Measurements from ENCODE around the gene SHD. TPM values are rescaled to one million over a fixed set of nuclear protein-coding genes. Genes with fewer than 3 reads are reported as not detected.

The SHD gene
- total RNA-seq, 1 experiment from 2014 or later: 2.0 TPM

DNA sequence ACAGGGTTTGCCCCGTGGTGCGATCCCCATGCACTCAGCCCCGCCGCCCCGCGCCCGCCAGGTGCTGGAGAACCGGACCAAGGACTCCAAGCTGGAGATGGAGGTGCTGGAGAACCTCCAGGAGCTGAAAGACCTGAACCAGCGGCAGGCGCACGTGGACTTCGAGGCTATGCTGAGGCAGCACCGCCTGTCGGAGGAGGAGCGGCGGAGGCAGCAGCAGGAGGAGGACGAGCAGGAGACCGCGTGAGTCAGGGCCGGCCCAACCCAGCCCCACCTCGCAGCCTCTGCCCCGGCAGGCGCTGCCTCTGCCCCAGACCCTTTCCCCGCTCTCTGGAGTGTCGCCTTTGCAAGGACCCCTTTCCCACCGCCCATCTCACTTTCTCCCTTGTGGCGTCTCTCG is 20.9 kb upstream of the SHD start:
- no peak overlapping the region for H3K4me2 ChIP-seq (ENCODE audit: low read length)
- POLR2A ChIA-PET: no interaction called here
- H3K9me2 ChIP-seq (ENCODE audit: insufficient read depth): no peaks in the 10 kb centered on the region
- H3K4me3 ChIP-seq (replicated peaks in 1 of 2; ENCODE audit: low read depth in 1 of 2, low read length in 2 of 2): no peak overlapping the region
- BruUV-seq (replicated peaks): no TSS peak
- no peaks in the 10 kb centered on the region for H3K79me2 ChIP-seq (ENCODE audit: insufficient read depth, low read length)
- intact Hi-C loops (cut with micrococcal nuclease): no loop called here
- no peaks in the 10 kb centered on the region for H3K4me1 ChIP-seq (ENCODE audit: control insufficient read depth in 1 of 2, insufficient read depth in 2 of 2, low read length in 2 of 2)
- TF ChIP-seq, protein P1, sequence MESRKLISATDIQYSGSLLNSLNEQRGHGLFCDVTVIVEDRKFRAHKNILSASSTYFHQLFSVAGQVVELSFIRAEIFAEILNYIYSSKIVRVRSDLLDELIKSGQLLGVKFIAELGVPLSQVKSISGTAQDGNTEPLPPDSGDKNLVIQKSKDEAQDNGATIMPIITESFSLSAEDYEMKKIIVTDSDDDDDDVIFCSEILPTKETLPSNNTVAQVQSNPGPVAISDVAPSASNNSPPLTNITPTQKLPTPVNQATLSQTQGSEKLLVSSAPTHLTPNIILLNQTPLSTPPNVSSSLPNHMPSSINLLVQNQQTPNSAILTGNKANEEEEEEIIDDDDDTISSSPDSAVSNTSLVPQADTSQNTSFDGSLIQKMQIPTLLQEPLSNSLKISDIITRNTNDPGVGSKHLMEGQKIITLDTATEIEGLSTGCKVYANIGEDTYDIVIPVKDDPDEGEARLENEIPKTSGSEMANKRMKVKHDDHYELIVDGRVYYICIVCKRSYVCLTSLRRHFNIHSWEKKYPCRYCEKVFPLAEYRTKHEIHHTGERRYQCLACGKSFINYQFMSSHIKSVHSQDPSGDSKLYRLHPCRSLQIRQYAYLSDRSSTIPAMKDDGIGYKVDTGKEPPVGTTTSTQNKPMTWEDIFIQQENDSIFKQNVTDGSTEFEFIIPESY (IDR thresholded peaks at IDR 0.05; ENCODE audit: extremely low read depth, insufficient replicate concordance, low read length): no peak
- TF ChIP-seq, protein P2, sequence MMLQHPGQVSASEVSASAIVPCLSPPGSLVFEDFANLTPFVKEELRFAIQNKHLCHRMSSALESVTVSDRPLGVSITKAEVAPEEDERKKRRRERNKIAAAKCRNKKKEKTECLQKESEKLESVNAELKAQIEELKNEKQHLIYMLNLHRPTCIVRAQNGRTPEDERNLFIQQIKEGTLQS (IDR thresholded peaks at IDR 0.05): no peak
- no peak overlapping the region for H3K27ac ChIP-seq (ENCODE audit: low read depth, low read length)
- DNase-seq (ENCODE audit: low read depth, low spot score) (no peak), ATAC-seq (no peak)
- no peak overlapping the region for H2AFZ ChIP-seq (ENCODE audit: low read depth, low read length, poor library complexity, severe bottlenecking)
- peaks cover 13 to 35% of the 10 kb centered on the region in 2 experiments for H3K36me3 ChIP-seq (ENCODE audit: control insufficient read depth in 1 of 2, insufficient read depth in 2 of 2, low read length in 2 of 2)
- CTCF ChIA-PET: no interaction called here
- H3K9me3 ChIP-seq (ENCODE audit: control insufficient read depth in 1 of 2, insufficient read depth in 1 of 2, low read depth in 1 of 2, low read length in 2 of 2): peaks cover 5 to 6% of the 10 kb centered on the region in 2 experiments; a peak in 2 of 4 replicates
- RAD21 ChIA-PET (ENCODE audit: low non-redundant PET in 1 of 2, low total read pairs in 2 of 2, uncharacterized antibody in 2 of 2, unreplicated experiment in 2 of 2): no interaction called here
- H3K27me3 ChIP-seq (ENCODE audit: insufficient read depth, low read length): no peaks in the 10 kb centered on the region
- no peaks in the 10 kb centered on the region for H4K20me1 ChIP-seq (ENCODE audit: insufficient read depth)
- no peak overlapping the region for H3K9ac ChIP-seq (ENCODE audit: low read length)

DNA sequence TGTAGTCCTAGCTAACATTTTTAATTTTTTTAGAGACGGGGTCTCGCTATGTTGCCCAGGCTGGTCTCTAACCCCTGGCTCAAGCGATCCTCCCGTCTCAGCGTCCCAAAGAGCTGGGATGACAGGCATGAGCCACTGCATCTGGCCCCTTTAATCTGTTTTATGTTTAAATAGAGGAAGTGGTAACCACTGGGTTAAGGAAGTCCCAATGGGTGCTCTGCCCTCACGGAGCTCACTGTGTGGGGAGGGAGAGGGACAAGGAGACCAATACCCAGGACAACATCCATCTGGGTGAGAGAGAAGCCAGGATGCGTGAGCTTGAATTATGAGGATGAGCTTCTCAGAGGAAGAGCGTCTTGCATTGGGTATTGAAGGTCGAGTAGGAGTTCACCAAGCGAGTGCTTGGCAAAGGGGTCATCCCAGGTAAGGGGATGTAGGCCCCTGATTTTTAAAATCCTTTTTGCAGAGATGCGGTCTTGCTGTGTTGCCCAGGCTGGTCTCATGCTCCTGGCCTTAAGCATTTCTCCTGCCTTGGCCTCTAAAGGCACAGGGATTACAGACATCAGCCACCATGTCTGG is 18.4 kb upstream of the SHD start:
- Histone ChIP-seq H3K9me2 (ENCODE audit: insufficient read depth) (no peaks in the 10 kb centered on the region), H3K27ac (ENCODE audit: low read depth, low read length) (no peak overlapping the region), H3K9me3 (ENCODE audit: control insufficient read depth in 1 of 2, insufficient read depth in 1 of 2, low read depth in 1 of 2, low read length in 2 of 2) (peaks cover 5 to 6% of the 10 kb centered on the region in 2 experiments; a peak in 2 of 4 replicates), H3K4me2 (ENCODE audit: low read length) (no peak overlapping the region), H3K4me1 (ENCODE audit: control insufficient read depth in 1 of 2, insufficient read depth in 2 of 2, low read length in 2 of 2) (no peaks in the 10 kb centered on the region), H3K79me2 (ENCODE audit: insufficient read depth, low read length) (no peaks in the 10 kb centered on the region), H3K36me3 (ENCODE audit: control insufficient read depth in 1 of 2, insufficient read depth in 2 of 2, low read length in 2 of 2) (peaks cover 13 to 23% of the 10 kb centered on the region in 2 experiments), H3K27me3 (ENCODE audit: insufficient read depth, low read length) (no peaks in the 10 kb centered on the region), H3K4me3 (replicated peaks in 1 of 2; ENCODE audit: low read depth in 1 of 2, low read length in 2 of 2) (no peak overlapping the region), H4K20me1 (ENCODE audit: insufficient read depth) (no peaks in the 10 kb centered on the region), H2AFZ (ENCODE audit: low read depth, low read length, poor library complexity, severe bottlenecking) (no peak overlapping the region), H3K9ac (ENCODE audit: low read length) (no peak overlapping the region)
- DNase-seq (ENCODE audit: low read depth, low spot score) (no peak), ATAC-seq (no peak)
- CTCF ChIA-PET: no interaction called here
- intact Hi-C loops (cut with micrococcal nuclease): loop anchor here (10.0 kb wide), 1 partner anchor 264 kb away; no protein-coding TSS in a partner anchor
- POLR2A ChIA-PET: no interaction called here
- BruUV-seq (replicated peaks): no TSS peak
- RAD21 ChIA-PET (ENCODE audit: low non-redundant PET in 1 of 2, low total read pairs in 2 of 2, uncharacterized antibody in 2 of 2, unreplicated experiment in 2 of 2): no interaction called here
- TF ChIP-seq, protein P3, sequence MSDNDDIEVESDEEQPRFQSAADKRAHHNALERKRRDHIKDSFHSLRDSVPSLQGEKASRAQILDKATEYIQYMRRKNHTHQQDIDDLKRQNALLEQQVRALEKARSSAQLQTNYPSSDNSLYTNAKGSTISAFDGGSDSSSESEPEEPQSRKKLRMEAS (IDR thresholded peaks at IDR 0.05): no peak
- TF ChIP-seq SRF (IDR thresholded peaks at IDR 0.05; ENCODE audit: low read depth) (no peak), POLR2AphosphoS5 (IDR thresholded peaks at IDR 0.05; ENCODE audit: low read depth, low read length) (no peak), ELF1 (IDR thresholded peaks at IDR 0.05; ENCODE audit: borderline replicate concordance, low read depth) (no peak), CBX3 (IDR thresholded peaks at IDR 0.05; ENCODE audit: low read depth) (no peak), POLR2A (IDR thresholded peaks at IDR 0.05; ENCODE audit: borderline replicate concordance, extremely low read depth, insufficient read depth, insufficient read length) (no peak), FOSL1 (IDR thresholded peaks at IDR 0.05; ENCODE audit: low read depth) (no peak), EGR1 (IDR thresholded peaks at IDR 0.05; ENCODE audit: low read depth) (no peak), RAD21 (IDR thresholded peaks at IDR 0.05; ENCODE audit: low read depth) (no peak)
- TF ChIP-seq, protein P4, sequence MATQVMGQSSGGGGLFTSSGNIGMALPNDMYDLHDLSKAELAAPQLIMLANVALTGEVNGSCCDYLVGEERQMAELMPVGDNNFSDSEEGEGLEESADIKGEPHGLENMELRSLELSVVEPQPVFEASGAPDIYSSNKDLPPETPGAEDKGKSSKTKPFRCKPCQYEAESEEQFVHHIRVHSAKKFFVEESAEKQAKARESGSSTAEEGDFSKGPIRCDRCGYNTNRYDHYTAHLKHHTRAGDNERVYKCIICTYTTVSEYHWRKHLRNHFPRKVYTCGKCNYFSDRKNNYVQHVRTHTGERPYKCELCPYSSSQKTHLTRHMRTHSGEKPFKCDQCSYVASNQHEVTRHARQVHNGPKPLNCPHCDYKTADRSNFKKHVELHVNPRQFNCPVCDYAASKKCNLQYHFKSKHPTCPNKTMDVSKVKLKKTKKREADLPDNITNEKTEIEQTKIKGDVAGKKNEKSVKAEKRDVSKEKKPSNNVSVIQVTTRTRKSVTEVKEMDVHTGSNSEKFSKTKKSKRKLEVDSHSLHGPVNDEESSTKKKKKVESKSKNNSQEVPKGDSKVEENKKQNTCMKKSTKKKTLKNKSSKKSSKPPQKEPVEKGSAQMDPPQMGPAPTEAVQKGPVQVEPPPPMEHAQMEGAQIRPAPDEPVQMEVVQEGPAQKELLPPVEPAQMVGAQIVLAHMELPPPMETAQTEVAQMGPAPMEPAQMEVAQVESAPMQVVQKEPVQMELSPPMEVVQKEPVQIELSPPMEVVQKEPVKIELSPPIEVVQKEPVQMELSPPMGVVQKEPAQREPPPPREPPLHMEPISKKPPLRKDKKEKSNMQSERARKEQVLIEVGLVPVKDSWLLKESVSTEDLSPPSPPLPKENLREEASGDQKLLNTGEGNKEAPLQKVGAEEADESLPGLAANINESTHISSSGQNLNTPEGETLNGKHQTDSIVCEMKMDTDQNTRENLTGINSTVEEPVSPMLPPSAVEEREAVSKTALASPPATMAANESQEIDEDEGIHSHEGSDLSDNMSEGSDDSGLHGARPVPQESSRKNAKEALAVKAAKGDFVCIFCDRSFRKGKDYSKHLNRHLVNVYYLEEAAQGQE (IDR thresholded peaks at IDR 0.05; ENCODE audit: low read depth): no peak

All from HCT116 (cell line).